CD14-positive monocyte (primary cell): ENCODE measurements around the gene PCDHAC2. TPM values are rescaled to one million over a fixed set of nuclear protein-coding genes. Genes with fewer than 3 reads are reported as not detected.

Experiments
- DNase-seq, 3 donors: peaks; one replicate each; pipeline ENCODE4 v3.0.0-alpha.2; 2011 to 2022
- H2AFZ ChIP-seq: 2 replicates; pipeline ENCODE4 v1.6.0; 2012; ENCODE audit warnings: mild to moderate bottlenecking, low read depth, low read length, inconsistent platforms; ENCODE audit not compliant: insufficient read depth, poor library complexity, severe bottlenecking
- H3K27ac ChIP-seq, 2 donors: 1 replicate in 1 of 2; 2 replicates in 1 of 2; pipeline ENCODE4 v1.5.1; 2012 to 2013; ENCODE audit warnings: low read length in 2 of 2, control low read depth in 1 of 2, inconsistent platforms in 1 of 2, low read depth in 1 of 2, mild to moderate bottlenecking in 1 of 2
- H3K27me3 ChIP-seq, 2 donors: one replicate each; pipeline versions ENCODE4 v1.6.0 to v1.6.1; 2011 to 2013; ENCODE audit warnings: low read length in 2 of 2; ENCODE audit not compliant: control insufficient read depth in 2 of 2, insufficient read depth in 2 of 2
- H3K36me3 ChIP-seq, 2 donors: replicated peaks in 1 of 2; 1 replicate in 1 of 2; 2 replicates in 1 of 2; pipeline versions ENCODE4 v1.5.1 to v1.6.1; 2012 to 2013; ENCODE audit warnings: low read length in 2 of 2, control low read depth in 1 of 2, inconsistent platforms in 1 of 2, mild to moderate bottlenecking in 1 of 2; ENCODE audit not compliant: insufficient read depth in 2 of 2, control insufficient read depth in 1 of 2
- H3K4me1 ChIP-seq, 2 donors: 1 replicate in 1 of 2; 2 replicates in 1 of 2; pipeline versions ENCODE4 v1.5.1 to v1.6.1; 2012 to 2013; ENCODE audit warnings: low read length in 2 of 2, control low read depth in 1 of 2, inconsistent platforms in 1 of 2, mild to moderate bottlenecking in 1 of 2, moderate library complexity in 1 of 2; ENCODE audit not compliant: insufficient read depth in 2 of 2, control insufficient read depth in 1 of 2
- H3K4me2 ChIP-seq: replicated peaks from 2 replicates; pipeline ENCODE3; 2012; ENCODE audit warnings: low read length, moderate library complexity, mild to moderate bottlenecking; ENCODE audit not compliant: poor library complexity, severe bottlenecking; ENCODE audit errors: extremely low read depth
- H3K4me3 ChIP-seq, 3 experiments: fragments of 200-600 bp in 1 of 3; sonication (generic) in 1 of 3; replicated peaks in 1 of 3; 1 replicate in 2 of 3; 2 replicates in 1 of 3; pipeline ENCODE4 v1.5.1; 2011 to 2013; ENCODE audit warnings: low read length in 3 of 3, mild to moderate bottlenecking in 3 of 3, control low read depth in 2 of 3, low read depth in 2 of 3, inconsistent platforms in 1 of 3, moderate library complexity in 1 of 3
- H3K79me2 ChIP-seq: 2 replicates; pipeline ENCODE4 v1.6.0; 2012; ENCODE audit warnings: mild to moderate bottlenecking, control low read depth, inconsistent platforms, low read length, moderate library complexity; ENCODE audit not compliant: insufficient read depth
- H3K9ac ChIP-seq: 2 replicates; pipeline ENCODE4 v1.6.0; 2017; ENCODE audit warnings: low read length, mild to moderate bottlenecking; ENCODE audit not compliant: insufficient read depth, poor library complexity, severe bottlenecking
- H3K9me3 ChIP-seq, 2 donors: replicated peaks in 1 of 2; 1 replicate in 1 of 2; 2 replicates in 1 of 2; pipeline versions ENCODE4 v1.5.1 to v1.6.1; 2012 to 2013; ENCODE audit warnings: low read length in 2 of 2, control low read depth in 1 of 2; ENCODE audit not compliant: control insufficient read depth in 1 of 2, insufficient read depth in 1 of 2
- H4K20me1 ChIP-seq: 2 replicates; pipeline ENCODE4 v1.6.0; 2012; ENCODE audit warnings: mild to moderate bottlenecking, low read length, control low read depth, moderate library complexity; ENCODE audit not compliant: insufficient read depth
- H3K27ac Mint-ChIP-seq, 7 donors: one replicate each; pipeline ENCODE4 v1.8.0; 2020; ENCODE audit warnings: mild to moderate bottlenecking in 7 of 7, mixed read lengths in 7 of 7, moderate library complexity in 6 of 7, inconsistent platforms in 2 of 7
- H3K27me3 Mint-ChIP-seq, 3 donors: one replicate each; pipeline ENCODE4 v1.8.0; 2021 to 2022; ENCODE audit warnings: low read depth in 3 of 3, mild to moderate bottlenecking in 3 of 3, mixed read lengths in 3 of 3, moderate library complexity in 3 of 3, inconsistent platforms in 1 of 3
- H3K36me3 Mint-ChIP-seq, 2 donors: one replicate each; pipeline ENCODE4 v1.8.0; 2020; ENCODE audit warnings: mixed read lengths in 2 of 2, inconsistent platforms in 1 of 2, mild to moderate bottlenecking in 1 of 2
- H3K4me1 Mint-ChIP-seq: one replicate; pipeline ENCODE4 v1.8.0; 2020; ENCODE audit warnings: mild to moderate bottlenecking, mixed read lengths
- H3K4me3 Mint-ChIP-seq, 2 donors: one replicate each; pipeline ENCODE4 v1.8.0; 2020; ENCODE audit warnings: mild to moderate bottlenecking in 2 of 2, mixed read lengths in 2 of 2, moderate library complexity in 1 of 2
- H3K9me3 Mint-ChIP-seq, 7 donors: one replicate each; pipeline ENCODE4 v1.8.0; 2020 to 2022; ENCODE audit warnings: mixed read lengths in 7 of 7, mild to moderate bottlenecking in 6 of 7, moderate library complexity in 6 of 7, inconsistent platforms in 2 of 7
- CTCF ChIP-seq: fragments of 200-600 bp; IDR thresholded peaks from one replicate; pipeline ENCODE4 v1.8.0; 2022; ENCODE audit warnings: antibody characterized with exemption, mild to moderate bottlenecking
- WGBS: methylation state at CpG from one replicate; pipeline ENCODE4 v1.1.5; 2013; ENCODE audit warnings: missing lambda C conversion rate; ENCODE audit not compliant: insufficient coverage; 5-methylcytosine and 5-hydroxymethylcytosine counted together
- intact Hi-C, 2 donors: fragments of 100-400 bp; cut with micrococcal nuclease; formaldehyde crosslinking; loops; one replicate each; pipeline versions ENCODE4 v1.15.0 to v1.15.1; 2023
- polyA plus RNA-seq, 3 donors: library from polyadenylated mRNA; depleted of rRNA in 1 of 3; unstranded in 2 of 3; stranded (reverse) in 1 of 3; fragments of 300-500 nt in 2 of 3; fragments of >200 nt in 1 of 3; fragmentation: Illumina TruSeq in 2 of 3; gene quantifications; 1 replicate in 2 of 3; 2 replicates in 1 of 3; pipeline ENCODE4 v1.2.3, GENCODE V29; 2012 to 2021

The PCDHAC2 gene
- polyA plus RNA-seq, 3 donors: not detected

DNA sequence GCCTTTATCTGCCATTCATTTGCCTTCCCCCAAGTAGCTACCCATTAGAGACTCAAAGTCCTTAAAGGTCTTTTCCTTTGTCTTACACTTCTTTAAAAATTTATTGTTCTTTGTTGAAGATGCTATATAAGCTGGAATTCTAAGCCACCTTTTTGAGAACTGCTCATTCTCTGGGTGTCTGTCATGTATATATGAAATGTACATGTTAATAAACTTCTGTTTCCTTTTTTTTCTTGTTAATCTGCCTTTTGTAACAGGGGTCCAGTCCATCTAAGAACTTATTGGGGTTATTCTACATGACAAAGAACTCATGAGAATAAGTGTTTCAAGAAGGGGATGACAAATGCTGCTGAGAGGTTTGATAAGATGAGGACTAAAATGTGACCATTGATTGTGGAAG is 41.5 kb downstream of the PCDHAC2 start:
- Mint-ChIP-seq H3K36me3 (no peaks in the 10 kb centered on the region), H3K27me3 (peaks cover 0 to 8% (median 2%) of the 10 kb centered on the region in 3 donors), H3K4me1 (no peaks in the 10 kb centered on the region), H3K4me3 (no peak overlapping the region), H3K27ac (no peak overlapping the region), H3K9me3 (peaks cover 7 to 21% (median 9%) of the 10 kb centered on the region in 7 donors)
- no peak overlapping the region for H3K4me2 ChIP-seq
- H3K4me1 ChIP-seq: no peaks in the 10 kb centered on the region
- no peak overlapping the region for H3K9ac ChIP-seq
- H4K20me1 ChIP-seq: no peaks in the 10 kb centered on the region
- no peaks in the 10 kb centered on the region for H3K27me3 ChIP-seq
- H3K4me3 ChIP-seq: no peak overlapping the region
- no peak overlapping the region for H2AFZ ChIP-seq
- no peak for DNase-seq
- H3K9me3 ChIP-seq: peaks cover 5 to 14% of the 10 kb centered on the region in 2 donors
- H3K36me3 ChIP-seq: no peaks in the 10 kb centered on the region
- intact Hi-C loops: no loop called here
- H3K79me2 ChIP-seq: no peaks in the 10 kb centered on the region
- no peak overlapping the region for H3K27ac ChIP-seq
- TF ChIP-seq CTCF: no peak

GRCh38 chr5:141010047-141010793 is 43.9 kb downstream of the PCDHAC2 start:
- 64% methylated on average over 5 of the region's 12 CpGs for WGBS
- TF ChIP-seq CTCF: no peak
- peaks cover 0 to 3% (median 0%) of the 10 kb centered on the region in 3 donors for H3K27me3 Mint-ChIP-seq

More at GRCh38 chr5:141010047-141010793, 43.9 kb downstream of the PCDHAC2 start:
- H2AFZ ChIP-seq: no peak overlapping the region
- peaks cover 0 to 10% of the 10 kb centered on the region in 2 donors for H3K9me3 ChIP-seq
- no peaks in the 10 kb centered on the region for H3K4me1 ChIP-seq
- H3K36me3 ChIP-seq: no peaks in the 10 kb centered on the region
- no peaks in the 10 kb centered on the region for H3K4me1 Mint-ChIP-seq
- H3K4me3 ChIP-seq: no peak overlapping the region
- no peak overlapping the region for H3K27ac ChIP-seq
- no peak overlapping the region for H3K4me2 ChIP-seq
- DNase-seq: no peak
- H3K27me3 ChIP-seq: no peaks in the 10 kb centered on the region
- no peak overlapping the region for H3K9ac ChIP-seq
- no peak overlapping the region for H3K27ac Mint-ChIP-seq
- H4K20me1 ChIP-seq: no peaks in the 10 kb centered on the region
- H3K9me3 Mint-ChIP-seq: peaks cover 4 to 14% (median 11%) of the 10 kb centered on the region in 7 donors
- no peak overlapping the region for H3K4me3 Mint-ChIP-seq
- no peaks in the 10 kb centered on the region for H3K79me2 ChIP-seq
- no peaks in the 10 kb centered on the region for H3K36me3 Mint-ChIP-seq
- intact Hi-C loops: no loop called here
